GM21423 (cell line): Measurements from ENCODE around the gene PHRF1.

Experiments used
- ATAC-seq: cut with Tn5 transposase; IDR thresholded peaks from one replicate; pipeline ENCODE4 v1.9.1; 2021; ENCODE audit warnings: mild to moderate bottlenecking, moderate library complexity; ENCODE audit not compliant: unreplicated experiment

Gene PHRF1, protein sequence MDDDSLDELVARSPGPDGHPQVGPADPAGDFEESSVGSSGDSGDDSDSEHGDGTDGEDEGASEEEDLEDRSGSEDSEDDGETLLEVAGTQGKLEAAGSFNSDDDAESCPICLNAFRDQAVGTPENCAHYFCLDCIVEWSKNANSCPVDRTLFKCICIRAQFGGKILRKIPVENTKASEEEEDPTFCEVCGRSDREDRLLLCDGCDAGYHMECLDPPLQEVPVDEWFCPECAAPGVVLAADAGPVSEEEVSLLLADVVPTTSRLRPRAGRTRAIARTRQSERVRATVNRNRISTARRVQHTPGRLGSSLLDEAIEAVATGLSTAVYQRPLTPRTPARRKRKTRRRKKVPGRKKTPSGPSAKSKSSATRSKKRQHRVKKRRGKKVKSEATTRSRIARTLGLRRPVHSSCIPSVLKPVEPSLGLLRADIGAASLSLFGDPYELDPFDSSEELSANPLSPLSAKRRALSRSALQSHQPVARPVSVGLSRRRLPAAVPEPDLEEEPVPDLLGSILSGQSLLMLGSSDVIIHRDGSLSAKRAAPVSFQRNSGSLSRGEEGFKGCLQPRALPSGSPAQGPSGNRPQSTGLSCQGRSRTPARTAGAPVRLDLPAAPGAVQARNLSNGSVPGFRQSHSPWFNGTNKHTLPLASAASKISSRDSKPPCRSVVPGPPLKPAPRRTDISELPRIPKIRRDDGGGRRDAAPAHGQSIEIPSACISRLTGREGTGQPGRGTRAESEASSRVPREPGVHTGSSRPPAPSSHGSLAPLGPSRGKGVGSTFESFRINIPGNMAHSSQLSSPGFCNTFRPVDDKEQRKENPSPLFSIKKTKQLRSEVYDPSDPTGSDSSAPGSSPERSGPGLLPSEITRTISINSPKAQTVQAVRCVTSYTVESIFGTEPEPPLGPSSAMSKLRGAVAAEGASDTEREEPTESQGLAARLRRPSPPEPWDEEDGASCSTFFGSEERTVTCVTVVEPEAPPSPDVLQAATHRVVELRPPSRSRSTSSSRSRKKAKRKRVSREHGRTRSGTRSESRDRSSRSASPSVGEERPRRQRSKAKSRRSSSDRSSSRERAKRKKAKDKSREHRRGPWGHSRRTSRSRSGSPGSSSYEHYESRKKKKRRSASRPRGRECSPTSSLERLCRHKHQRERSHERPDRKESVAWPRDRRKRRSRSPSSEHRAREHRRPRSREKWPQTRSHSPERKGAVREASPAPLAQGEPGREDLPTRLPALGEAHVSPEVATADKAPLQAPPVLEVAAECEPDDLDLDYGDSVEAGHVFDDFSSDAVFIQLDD (N-terminal part only)

DNA sequence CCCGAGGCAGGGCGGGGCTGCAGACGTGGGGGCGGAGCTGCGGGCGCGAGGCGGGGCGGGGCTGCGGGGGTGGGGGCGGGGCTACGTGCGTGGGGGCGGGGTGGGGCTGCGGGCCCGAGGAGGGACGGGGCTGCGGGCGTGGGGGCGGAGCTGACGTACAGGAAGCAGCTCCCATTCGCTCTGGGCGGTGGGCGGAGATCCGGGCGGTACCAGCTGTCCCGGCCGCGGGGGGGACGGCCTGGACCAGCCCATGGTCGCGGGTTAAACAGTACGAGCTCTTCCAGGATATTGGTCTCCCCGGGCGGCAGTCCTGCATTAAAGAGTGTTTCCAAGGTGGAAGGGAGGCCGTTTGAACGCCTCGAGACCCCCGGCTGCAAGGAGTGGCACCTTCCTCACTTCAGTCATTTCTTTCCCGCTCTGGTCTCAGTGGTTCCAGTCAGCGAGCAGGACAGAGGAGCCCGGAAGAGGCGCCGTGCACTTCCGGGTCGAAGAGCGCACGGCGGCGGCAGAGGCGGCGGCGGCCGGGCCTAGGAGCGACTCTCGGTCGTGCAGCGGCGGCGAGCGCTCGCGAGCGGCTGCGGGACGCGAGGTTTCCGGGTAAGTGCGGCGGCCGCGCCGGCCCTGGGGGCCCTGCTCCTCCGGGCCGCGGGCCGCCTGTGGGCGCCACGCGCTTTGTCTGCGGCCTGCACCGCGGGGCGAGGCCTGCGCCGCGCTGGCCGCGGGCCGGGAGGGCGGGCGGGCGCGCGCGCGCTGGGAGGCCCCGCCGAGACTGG, at the start of gene PHRF1:
TSS of gene PHRF1 (plus strand) at position 475 of the 773 bp plus-strand sequence. CDS start 5,043 bp downstream, outside the sequence.
- ATAC-seq, result peak; percentile 79

DNA sequence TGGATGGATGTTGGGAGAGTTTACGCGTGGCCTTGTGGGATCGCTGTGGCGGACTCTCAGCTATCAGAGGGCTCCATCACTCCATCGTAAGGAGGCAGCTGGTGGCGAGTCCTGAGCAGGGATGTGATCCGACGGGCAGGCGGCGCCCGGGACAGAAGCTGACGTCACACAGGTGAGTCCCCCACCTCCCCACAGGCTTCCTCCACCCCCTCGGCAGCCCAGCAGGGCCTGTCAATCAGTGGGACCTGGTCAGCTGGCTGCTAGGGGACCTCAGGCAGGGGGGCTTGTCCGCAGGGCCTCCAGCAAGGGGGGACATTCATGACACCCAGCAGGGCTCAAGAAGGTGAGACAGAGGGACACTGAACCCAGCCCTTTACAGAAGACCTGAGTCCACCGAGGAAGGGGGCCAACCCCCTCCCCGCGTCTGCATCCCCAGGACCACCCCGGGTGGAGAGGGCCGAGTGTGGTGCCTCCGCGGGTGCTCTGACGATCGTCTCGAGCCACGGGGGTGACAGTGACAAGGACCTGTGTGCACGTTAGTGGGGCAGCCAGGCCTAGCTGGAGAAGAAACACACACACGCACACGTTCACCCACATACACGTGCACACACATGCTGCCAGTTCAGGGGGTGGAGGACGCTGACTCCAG, 48.0 kb upstream of the PHRF1 start:
- no peak for ATAC-seq

DNA sequence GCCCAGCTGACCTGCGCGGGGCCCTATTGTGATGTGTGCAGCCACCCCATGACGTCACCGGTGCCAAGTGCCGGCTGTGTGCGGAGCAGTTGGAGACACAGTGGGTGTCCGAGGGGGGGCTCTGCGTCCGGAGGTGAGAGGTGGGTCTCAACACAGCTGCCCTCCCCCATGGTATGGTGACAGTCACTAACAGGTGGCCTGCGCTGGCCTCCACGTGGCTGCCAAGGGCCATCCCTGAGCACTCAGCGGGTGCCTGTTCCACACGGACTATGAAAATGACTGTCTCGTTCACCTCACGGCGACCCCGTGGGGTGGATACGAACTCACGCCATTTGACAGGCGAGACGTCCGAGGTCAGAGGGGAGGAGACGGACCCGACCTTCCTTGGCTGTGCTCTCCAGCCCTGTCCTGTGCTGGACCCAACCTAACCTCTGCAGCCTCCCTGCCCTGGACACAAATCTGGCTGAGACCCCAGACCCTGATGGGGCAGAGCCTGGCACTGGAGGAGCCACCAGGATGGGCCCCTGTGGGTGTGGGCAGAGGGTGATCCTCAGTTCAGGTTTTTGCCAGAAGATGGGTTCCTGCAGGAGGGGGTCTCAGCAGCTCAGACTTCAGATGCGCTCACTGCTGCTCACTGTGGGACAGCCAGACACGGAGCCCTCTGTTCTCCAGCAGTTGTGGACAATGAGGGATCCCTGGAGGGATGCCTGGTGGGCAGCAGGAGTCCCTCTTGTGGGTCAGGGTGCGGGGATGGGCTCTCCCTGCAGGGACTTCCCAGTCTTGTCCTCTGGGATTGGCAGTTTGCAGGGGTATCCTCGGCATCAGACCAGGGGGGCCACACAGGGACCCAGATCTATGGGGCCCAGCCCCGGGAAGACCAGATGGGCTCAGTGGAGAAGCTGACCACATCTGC, 47.2 kb upstream of the PHRF1 start:
- ATAC-seq, result no peak

DNA sequence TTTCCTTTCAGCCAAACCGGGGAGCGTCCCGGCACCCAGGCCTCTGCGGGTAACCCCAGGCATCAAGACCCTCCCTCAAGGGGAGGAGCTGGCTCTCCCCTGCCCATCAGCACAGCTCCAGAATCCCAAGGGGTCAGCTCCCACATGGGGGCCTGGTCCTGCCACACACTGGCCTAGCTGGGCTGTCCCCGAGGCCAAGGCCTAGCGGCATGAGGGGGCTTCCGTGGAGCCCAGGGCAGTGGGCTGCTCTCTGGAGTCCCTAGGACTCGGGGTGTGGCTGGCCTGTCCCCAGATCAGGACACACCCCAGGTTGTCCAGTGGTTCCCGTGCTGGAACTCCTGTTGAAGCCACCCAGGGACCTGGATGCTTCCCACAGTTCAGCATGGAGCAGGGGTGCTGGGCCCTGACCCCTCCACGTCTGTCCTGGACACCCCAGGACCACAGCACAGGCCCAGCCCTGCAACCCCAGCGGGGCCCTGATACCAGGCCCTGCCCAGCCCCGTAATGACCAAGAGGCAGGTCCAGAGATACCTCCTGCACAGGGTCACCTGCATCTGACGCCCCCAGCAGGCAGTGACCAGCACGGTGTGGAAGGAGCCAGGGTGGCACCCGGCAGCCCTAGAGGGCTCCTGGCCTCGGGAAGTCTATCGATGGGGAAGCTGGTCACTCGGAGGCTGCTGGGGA, 46.4 kb upstream of the PHRF1 start:
- ATAC-seq, result no peak

DNA sequence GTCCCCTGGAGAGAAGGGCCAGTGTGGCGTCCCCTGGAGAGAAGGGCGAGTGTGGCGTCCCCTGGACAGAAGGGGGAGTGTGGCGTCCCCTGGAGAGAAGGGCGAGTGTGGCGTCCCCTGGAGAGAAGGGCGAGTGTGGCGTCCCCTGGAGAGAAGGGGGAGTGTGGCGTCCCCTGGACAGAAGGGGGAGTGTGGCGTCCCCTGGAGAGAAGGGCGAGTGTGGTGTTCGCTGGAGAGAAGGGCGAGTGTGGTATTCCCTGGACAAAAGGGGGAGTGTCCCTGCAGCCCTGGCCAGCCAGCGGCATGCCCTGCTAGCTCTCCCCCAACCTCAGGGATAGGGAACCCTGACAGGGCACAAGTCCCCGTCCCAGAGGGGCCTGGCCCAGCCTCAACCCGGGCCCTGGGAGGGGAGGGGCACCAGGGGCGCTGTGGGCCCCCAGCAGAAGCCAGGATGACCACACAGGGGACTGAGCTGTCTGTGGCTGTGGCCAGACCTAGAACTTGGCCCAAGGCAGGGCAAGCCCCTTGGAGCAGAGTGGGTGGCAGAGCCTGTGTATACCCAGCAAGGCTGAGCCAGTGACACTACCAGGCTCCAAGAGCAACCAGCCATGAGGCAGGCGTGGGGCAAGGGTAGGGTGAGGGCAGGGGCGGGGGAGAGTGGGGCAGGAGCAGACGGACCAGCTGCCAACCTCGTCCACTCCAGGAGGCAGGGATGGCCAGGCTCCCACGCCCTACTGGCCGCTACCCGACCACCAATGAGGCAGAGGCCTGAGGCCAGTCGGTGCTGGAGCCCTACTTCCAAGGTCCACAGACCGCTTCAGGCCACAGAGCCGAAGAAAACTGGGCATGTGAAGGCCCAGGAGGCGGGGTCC, 45.1 kb upstream of the PHRF1 start:
- no peak for ATAC-seq

DNA sequence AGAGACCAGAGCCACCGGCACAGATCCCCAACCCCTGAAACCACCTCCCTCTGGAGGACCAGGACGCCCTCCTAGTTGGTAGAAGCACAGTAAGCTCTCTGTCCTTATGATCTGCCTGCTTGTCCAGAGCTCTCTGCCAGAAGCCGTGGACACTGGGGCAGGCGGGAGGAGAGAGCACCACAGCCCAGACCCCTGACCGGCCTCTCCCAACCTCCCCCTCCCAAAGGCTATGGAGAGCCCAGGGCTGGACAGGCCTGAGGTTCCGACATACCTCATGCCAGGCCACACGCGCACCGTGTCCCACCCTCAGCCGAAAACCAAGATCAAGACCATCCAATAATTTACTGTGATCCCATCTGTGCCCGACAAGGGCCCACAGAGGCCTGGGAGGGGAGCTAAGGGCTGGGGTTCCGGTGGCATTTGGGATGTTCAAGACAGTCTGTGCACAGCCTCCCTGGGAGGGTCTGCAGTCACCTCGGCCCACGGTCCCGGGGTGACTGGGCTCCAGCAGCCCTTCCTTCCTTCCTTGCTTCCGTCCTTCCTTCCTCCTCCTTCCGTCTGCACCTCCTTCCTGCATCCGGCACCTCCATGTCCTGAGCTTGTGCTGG, 44.2 kb upstream of the PHRF1 start:
- no peak for ATAC-seq

DNA sequence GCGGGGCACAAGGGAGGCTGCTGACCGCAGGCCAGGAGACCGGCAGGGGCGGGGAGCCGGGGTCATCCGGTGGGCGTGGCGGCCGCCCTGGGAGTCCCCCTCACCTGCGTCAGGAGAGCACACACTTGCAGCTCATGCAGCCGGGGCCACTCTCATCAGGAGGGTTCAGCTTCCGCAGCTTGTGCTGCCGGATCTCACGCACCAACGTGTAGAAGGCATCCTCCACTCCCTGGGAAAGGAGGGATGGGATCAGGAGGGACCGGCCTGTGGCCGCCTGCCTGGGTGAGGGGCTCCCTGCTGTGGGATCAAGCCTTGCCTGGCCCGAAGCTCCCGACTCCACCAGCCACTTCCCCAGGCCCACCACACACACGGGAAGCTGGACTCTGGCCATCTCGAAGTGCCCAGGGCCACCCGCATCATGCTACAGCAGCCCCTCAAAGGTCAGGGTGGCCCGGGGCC, 43.7 kb upstream of the PHRF1 start:
- ATAC-seq, result no peak

DNA sequence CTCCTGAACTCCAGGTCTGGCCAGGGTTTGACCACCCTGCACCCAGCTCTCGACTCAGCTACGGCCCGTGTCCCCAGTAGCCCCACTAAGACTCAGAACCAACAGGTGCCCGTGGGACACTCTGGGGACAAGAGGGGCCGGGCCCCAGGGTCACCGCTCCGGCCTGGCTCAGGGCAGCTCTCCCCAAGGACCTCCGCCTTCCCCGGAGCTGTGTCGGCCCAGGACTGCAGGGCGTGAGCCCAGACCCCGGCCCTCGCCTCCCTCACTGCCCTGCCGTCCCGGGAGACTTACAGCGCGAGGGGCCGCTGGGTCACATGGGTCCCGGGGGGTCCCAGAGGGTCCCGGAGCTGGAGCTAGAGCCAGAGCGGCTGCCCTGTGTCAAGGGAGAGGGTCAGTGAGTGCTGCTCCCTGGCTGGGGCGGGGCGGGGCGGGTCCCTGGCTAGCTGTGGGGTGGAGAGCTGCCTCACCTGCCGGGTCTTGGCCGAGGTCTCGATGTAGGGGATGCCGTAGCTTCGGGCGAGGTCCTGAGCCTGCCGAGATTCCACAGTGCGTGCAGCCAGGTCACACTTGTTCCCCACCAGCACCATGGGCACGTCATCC, 43.2 kb upstream of the PHRF1 start:
- no peak for ATAC-seq

DNA sequence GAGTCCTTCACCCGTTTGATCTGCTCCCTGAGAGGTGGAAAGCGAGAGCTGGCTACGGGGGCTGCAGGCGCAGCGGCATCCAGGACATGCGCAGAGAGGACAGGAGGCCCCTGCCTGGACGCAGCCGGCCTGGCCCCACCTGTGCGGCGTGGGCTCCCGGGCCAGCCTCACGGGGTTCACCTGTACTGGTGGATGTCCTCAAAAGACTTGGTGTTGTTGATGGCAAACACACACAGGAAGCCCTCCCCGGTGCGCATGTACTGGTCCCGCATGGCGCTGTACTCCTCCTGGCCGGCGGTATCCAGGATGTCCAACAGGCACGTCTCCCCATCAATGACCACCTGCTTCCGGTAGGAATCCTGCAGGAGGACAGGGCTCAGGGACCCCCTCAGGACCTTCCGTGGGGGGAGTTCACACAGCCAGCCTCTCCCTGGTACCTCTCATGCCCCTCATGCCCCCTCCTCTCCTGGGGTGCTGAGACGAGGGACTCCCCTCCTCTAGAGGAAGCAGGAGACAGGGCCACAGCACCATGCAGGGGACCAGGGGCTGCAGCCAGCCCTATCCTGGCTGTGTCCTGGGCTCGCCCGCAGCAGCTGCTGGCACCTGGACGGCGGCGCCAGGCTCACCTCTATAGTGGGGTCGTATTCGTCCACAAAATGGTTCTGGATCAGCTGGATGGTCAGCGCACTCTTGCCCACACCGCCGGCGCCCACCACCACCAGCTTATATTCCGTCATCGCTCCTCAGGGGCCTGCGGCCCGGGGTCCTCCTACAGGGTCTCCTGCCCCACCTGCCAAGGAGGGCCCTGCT, 42.5 kb upstream of the PHRF1 start:
- no peak for ATAC-seq

DNA sequence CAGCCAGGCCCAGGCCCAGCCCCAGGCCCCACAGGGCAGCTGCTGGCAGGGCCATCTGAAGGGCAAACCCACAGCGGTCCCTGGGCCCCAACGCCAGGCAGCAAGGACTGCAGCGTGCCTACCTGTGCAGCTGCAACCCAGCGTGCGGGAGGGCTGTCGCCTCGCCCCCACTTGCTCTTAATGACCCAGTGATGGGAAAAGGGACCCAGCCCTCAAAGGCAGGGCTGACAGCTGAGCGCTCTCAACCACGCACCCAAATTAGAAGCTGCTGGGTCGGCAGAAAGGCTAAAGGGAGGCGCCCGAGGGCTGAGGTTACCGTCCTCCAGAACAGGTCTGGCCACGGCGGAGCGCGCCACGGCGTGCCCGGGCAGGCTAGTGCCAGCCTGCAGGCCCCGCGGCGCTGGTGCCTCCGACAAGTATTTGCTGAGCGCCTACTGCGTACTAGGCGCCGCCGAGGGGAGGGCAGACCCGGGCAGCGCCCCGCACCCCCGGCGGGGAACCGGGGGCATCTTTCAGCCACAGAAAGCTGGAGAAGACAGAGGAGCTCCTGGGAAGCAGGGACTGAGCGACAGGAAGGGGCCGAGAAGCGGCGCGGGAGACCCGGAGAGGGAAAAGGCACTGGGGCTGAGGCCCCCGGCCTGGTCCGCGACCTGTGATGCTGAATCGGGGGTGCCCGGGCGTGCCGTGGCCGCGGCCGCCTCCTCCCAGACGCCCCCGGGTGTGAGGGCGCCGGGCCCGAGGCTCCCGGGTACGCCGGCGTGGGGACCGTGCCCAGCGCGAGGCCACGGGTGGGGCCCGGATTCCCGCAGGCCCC, 41.7 kb upstream of the PHRF1 start:
- no peak for ATAC-seq

DNA sequence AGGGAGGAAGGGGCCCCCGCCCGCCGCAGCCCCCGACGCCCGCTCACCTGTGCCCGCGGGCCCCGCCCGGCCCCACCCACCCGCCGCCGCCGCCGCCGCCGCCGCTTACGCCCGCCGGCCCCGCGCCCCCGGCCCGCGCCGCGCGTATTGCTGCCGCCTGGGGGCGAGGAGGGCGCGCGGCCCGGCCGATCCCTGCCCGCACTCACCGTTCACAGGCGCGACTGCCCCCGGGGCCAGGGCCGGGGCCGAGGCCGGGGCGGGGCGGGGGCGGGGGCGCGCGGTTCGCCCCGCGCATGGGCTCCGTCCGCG, 41.1 kb upstream of the PHRF1 start:
- no peak for ATAC-seq

DNA sequence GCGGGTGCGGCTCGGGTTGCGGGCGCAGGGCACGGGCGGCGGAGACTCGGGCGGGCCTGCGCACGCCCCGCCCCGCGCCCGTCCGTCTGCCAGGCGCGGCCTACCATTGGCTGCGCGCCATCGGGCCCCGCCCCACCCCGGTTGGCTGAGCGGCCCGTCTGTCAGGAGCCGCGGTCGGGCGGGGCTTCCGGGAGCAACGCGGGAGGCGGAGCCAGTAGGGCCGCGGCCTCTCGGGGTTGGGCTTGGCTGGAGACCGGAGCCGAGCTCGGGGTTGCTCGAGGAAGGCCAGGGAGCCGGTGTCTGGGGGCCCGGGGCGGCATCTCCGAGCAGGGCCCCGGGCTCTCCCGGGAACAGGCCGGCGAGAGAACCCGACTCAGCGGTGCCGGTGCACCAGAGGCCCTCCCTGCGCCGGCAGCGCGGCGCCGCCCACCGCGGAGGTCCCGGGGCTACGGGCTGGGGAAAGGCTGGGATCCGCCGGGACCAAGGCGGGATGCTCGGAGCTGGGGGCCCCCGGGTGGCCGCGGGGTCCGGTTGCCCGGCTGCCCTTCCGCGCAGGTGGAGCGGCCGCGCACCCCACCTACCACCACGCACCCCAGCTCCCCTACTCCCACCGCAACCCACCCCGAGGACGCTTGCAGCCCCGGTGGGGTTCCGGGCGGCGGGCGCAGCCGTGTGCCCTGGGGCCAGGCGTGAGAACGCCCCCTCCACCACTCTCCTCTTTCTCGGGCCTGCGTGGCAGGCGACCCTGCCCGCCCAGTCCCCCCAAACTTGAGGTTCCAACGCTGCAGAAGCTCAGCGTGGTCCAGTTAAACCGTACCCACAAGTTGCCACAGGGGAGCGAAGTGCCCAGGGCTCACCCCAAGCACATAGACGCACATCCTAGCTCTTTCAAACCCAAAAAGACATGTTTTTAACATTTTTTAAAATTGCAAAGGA, 40.5 kb upstream of the PHRF1 start, which contains the start of gene HRAS:
TSS of gene HRAS (minus strand) at position 58 of the 936 bp plus-strand sequence.
- ATAC-seq, result peak; percentile 61

DNA sequence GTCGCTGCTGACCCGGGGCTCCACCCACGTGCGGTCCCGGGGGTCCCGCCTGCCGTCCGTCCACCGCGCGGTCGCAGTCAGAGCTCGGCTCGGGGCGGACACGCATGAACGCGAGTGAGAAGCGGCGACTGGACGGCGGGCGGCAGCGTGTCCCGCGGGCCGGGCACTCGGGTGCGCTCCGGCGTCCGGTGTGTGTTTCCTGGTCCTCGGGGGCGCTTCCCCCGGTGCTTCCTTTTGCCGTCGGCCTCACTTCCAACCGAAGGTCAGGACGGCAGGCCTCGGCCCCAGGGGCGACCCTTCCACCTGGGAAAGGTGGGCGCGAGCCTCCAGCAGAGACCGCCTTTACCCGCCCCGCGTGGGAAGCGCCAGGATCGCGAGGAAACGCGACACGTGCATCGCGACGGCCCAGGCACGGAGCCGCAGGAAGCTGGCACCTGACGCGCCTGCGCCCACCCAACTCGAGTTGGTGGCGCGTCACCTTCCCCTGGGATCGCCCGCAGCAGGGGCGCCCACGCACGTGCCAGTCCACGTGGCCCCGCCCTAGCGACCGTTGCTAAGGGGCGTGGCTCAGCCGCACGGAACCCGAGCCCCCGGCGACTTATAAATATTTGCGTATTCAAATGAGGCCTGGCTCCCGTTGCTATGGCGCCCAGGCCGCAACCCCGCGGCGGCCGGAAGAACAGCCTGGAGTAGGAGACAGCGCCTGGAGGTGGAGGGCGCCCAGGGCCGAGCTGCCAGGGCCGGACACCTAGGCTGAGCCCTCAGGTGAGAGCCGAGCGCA, 39.2 kb upstream of the PHRF1 start, which contains the start of gene LRRC56:
TSS of gene LRRC56 (plus strand) at position 687 of the 781 bp plus-strand sequence. CDS start 3,158 bp downstream, outside the sequence.
- ATAC-seq, result peak; percentile 50
